Measurements from ENCODE around the gene DESI1.
"Not testable (repeated sequence)": the region's sequence is repeated elsewhere in the genome, so short reads cannot be mapped to it uniquely, and the experiment has no call there.

Gene DESI1

GRCh38 chr22:41634610-41635009 is 13.8 kb upstream of the DESI1 start:
- not testable (repeated sequence) for DNase-seq (ENCODE audit: low read depth)

- DNase-seq (ENCODE audit: low read depth) = not testable (repeated sequence)
Observed at GRCh38 chr22:41631615-41632014, 10.8 kb upstream of the DESI1 start.

- not testable (repeated sequence) for DNase-seq (ENCODE audit: low read depth)
Observed at GRCh38 chr22:41631115-41631514, 10.3 kb upstream of the DESI1 start.

- DNase-seq (ENCODE audit: low read depth) = no peak
Observed at GRCh38 chr22:41625577-41625976, 4.7 kb upstream of the DESI1 start.

GRCh38 chr22:41621911-41622179 is 1.0 kb upstream of the DESI1 start:
- no peak for DNase-seq (ENCODE audit: low read depth)

- DNase-seq (ENCODE audit: low read depth) = peak; percentile 99
Observed at GRCh38 chr22:41621099-41621910, 462 bp upstream of the DESI1 start, which contains the start of gene XRCC6. XRCC6 (plus strand) TSS chr22:41621295; CDS start chr22:41622005, 710 bp downstream.

GRCh38 chr22:41619979-41620588 is 759 bp downstream of the DESI1 start:
- DNase-seq (ENCODE audit: low read depth) = no peak

- DNase-seq (ENCODE audit: low read depth) = no peak
Observed at GRCh38 chr22:41613456-41613855, 7.4 kb downstream of the DESI1 start.

- DNase-seq (ENCODE audit: low read depth) = no peak
Observed at GRCh38 chr22:41612603-41613306, 8.1 kb downstream of the DESI1 start.

GRCh38 chr22:41608386-41608785 is 12.5 kb downstream of the DESI1 start:
- no peak for DNase-seq (ENCODE audit: low read depth)

- no peak for DNase-seq (ENCODE audit: low read depth)
Observed at GRCh38 chr22:41603873-41604332, 16.9 kb downstream of the DESI1 start.

- DNase-seq (ENCODE audit: low read depth) = no peak
Observed at GRCh38 chr22:41600976-41601375, 19.9 kb downstream of the DESI1 start.

GRCh38 chr22:41598891-41599635 is 21.8 kb downstream of the DESI1 start:
- no peak for DNase-seq (ENCODE audit: low read depth)

- no peak for DNase-seq (ENCODE audit: low read depth)
Observed at GRCh38 chr22:41598081-41598480, 22.8 kb downstream of the DESI1 start.

GRCh38 chr22:41597635-41597953 is 23.2 kb downstream of the DESI1 start:
- DNase-seq (ENCODE audit: low read depth) = no peak

GRCh38 chr22:41596776-41597634 is 23.8 kb downstream of the DESI1 start:
- DNase-seq (ENCODE audit: low read depth) = no peak

- DNase-seq (ENCODE audit: low read depth) = no peak
Observed at GRCh38 chr22:41595703-41596102, 25.1 kb downstream of the DESI1 start.

GRCh38 chr22:41593336-41593960 is 27.4 kb downstream of the DESI1 start:
- DNase-seq (ENCODE audit: low read depth) = not testable (repeated sequence)

- DNase-seq (ENCODE audit: low read depth) = peak; percentile 99
Observed at GRCh38 chr22:41589391-41590241, 31.2 kb downstream of the DESI1 start, which contains the start of gene PMM1. PMM1 (minus strand) TSS chr22:41589840; CDS start chr22:41589805, 35 bp downstream.

GRCh38 chr22:41587347-41587723 is 33.5 kb downstream of the DESI1 start:
- no peak for DNase-seq (ENCODE audit: low read depth)
